HG03442 (cell line): ENCODE results near the gene HORMAD2.

ENCODE experiments used
- ATAC-seq: cut with Tn5 transposase; IDR thresholded peaks from one replicate; pipeline ENCODE4 v1.9.1; 2021; ENCODE audit warnings: mild to moderate bottlenecking, moderate library complexity; ENCODE audit not compliant: unreplicated experiment

The HORMAD2 gene

GRCh38 chr22:30079952-30080533 is at the start of gene HORMAD2:
Gene HORMAD2, plus strand, starts transcription at chr22:30080464. Its CDS starts 13,489 bp downstream, at chr22:30093953.
- ATAC-seq: no peak

DNA sequence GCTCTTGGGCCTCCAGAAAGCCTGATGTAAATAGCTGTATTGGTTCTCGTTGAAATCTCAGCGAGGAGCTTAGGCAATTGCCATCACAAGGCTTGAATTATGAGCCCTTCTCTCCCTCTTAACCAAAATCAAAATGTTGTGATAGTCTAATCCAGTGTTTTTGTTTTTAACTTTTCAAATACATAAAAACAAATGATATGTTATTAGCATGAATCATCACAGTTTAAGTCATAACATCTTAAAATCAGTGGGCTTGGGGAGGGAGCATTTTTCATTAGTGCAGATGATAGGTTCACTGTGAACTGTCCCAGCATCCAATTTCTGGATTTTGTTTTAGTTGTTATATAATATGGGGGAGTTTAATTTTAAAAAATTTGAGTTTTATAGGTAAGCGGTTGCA is 48.9 kb upstream of the HORMAD2 start:
- no peak for ATAC-seq

GRCh38 chr22:30031764-30032455 is 48.4 kb upstream of the HORMAD2 start:
- no peak for ATAC-seq

DNA sequence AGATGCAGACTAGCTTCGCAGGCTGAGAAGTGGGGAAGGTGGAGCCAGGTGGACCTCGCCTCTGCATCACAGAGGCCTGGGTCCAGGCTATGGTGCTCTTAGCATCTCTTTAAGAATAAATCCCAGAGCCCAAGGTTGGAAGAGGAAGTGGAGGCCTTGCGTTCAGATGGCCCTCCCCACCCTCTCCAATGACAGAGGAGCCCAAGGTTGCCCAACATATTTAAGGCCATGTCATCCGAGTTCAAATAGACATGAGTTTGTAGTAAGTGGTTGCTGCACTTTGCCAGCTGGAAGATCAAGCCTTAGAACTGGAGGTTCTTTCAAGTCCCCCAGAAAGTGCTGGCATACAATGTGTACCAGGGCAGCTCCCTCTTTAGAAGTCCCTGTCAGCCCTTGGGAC is 47.1 kb upstream of the HORMAD2 start:
- no peak for ATAC-seq

GRCh38 chr22:30033901-30034300 is 46.4 kb upstream of the HORMAD2 start:
- ATAC-seq: no peak

DNA sequence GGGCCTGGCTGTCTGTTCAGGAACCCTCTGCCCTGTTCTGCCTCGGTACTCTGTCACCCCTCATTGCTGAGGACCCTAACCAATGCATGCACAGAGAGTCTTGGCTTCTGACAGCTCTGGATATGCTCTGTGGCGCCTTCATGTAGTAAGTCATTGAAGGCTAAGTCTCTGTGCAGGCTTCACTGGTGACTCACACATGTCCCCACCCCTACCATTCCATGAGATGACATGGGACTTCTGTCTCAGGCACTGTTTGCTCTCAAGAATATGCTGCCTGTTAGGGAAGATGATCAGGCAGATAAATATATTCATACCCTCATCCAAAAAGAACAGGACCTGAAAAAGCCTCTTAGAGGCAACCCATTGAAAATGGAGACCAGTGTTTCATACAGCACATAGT is 43.6 kb upstream of the HORMAD2 start:
- no peak for ATAC-seq

GRCh38 chr22:30038219-30038618 is 42.0 kb upstream of the HORMAD2 start:
- no peak for ATAC-seq

DNA sequence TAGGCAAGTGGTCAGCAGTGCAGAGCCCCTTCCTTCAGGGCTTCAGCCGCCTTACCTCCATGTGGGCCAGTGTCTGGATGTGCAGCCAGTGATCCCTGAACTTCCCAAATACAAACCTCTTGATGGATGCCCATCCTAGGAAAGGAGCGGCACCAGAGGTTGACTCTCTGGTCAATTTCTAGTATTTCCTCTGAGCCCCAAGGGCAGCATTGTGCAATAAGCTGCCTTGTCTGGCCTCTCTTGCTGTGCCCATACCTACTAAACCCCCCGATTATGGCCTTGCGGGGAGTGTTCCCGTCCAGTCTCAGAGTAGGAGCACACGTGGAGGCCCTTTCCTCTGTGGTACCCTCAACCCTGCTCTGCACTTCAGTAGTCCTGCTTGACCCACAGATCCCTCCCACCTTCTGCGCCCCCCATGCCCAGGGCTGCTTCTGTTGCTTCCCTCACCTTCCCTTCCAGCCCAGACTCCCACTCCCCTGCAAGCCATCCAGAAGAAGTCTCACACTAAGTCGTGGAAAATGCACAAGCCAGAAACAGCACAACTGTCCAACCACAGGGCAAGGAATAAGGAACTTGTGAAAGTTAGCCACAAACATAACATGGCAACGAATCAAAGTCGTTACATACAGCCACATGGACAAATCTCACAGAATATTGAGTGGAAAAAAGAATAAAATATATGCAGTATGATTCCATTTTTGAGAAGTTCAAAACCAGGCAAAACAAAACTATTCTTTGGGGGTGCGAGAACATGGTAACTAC is 39.6 kb upstream of the HORMAD2 start:
- ATAC-seq: no peak

GRCh38 chr22:30041475-30041874 is 38.8 kb upstream of the HORMAD2 start:
- ATAC-seq: no peak

- no peak for ATAC-seq
These were observed 38.4 kb upstream of the HORMAD2 start for GRCh38 chr22:30041881-30042280.

DNA sequence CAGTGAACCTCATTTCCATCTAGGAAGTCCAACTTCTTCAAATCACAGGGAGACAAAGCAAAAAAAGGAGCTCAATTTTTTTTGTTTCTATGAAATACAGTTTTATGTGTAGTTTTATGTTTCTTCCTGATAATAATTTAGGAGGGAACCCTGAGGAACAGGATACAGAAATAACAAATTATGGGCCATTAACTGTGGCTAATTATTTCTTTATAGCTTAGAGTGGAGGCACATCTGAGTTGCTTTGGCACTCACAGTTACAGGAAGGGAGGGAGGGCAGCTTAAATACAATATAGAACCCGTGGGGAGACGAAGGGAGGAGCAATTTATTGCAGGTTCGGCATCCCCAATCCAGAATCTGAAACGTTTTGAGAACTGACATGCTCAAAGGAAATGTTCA is 37.1 kb upstream of the HORMAD2 start:
- no peak for ATAC-seq

- ATAC-seq: no peak
These were observed 35.9 kb upstream of the HORMAD2 start for GRCh38 chr22:30044369-30044768.

DNA sequence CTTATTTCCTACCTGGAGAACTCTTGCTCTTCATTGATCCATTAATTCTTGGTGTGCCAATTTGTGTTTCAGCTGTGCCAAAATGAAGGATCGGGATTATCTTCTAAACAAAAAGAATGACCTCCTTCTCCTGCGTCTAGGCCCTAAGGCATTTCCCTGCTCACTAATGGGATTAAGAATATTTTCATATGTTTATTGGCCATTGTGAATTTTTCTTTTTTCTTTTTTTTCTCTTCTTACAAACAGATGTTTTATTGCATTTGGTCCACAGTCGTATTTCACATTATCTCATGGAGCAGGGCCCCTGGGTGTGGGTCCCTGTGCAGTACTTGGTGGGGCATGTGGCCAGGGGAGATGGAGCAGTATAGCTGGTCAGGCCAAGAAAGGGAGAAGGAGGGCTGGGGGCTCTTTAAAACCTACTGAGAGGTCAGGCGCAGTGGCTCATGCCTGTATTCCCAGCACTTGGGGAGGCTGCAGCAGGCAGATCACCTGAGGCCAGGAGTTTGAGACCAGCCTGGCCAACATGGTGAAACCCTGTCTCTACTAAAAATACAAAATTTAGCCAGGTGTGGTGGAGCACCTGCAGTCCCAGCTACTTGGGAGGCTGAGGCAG is 35.3 kb upstream of the HORMAD2 start:
- no peak for ATAC-seq

GRCh38 chr22:30045494-30045887 is 34.8 kb upstream of the HORMAD2 start:
- ATAC-seq: no peak

DNA sequence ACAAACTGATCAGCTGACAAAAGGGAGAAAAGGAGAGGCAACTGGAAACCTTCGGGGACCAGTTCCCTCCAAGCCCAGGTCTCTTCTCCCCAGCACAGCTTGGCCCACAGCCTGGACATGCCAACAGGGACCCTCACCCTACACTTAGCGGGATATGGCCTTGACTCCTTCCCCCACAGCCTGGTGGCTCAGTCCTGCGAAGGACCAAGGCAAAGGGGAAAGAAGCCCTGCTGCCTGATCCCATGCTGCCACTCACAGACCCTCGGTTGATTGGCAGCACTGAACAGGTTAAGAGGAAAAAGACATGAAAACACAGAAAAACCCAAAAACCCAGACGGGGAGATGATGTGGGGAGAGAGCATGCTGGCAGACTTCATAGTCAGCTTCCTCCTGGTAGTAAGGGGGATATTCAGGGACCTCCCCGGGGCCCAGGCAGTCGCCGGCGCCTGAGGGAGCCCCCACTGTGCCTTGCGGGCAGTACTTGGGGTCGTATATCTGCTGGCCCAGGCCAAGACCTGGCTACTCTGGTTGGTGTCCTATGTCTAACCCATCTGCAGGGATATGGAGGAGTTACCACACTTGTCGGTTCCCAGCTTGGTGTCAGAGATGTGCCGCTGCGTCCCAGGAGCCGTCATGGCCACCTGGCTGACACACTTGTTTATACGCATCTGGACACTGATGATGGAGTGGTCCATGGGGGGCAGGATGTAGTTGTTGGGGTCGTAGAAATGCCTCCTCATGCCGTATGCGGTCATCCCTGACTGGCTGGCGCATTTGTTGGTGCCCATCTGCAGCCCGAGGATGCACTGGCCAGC is 34.2 kb upstream of the HORMAD2 start:
- no peak for ATAC-seq

GRCh38 chr22:30046716-30047363 is 33.4 kb upstream of the HORMAD2 start:
- ATAC-seq: no peak

DNA sequence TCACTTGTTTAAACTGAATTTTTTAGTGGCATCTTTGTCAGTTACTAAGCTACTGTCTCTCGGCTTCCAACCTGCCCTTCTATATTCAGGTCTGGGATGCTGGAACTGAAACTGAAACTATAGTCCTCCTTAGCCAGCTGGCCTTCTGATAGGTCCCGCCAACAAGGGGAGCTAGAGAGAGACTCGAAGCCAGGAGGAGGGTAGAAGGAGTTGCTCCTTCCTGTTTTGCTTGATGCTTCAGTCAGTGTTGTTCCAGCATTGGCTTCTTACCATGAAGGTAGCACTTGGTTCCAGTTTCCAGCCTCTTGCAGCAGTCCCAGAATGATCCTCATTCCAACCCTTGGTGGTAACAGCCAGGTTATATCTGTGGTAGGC is 32.9 kb upstream of the HORMAD2 start:
- ATAC-seq: no peak

GRCh38 chr22:30048681-30049080 is 31.6 kb upstream of the HORMAD2 start:
- no peak for ATAC-seq

DNA sequence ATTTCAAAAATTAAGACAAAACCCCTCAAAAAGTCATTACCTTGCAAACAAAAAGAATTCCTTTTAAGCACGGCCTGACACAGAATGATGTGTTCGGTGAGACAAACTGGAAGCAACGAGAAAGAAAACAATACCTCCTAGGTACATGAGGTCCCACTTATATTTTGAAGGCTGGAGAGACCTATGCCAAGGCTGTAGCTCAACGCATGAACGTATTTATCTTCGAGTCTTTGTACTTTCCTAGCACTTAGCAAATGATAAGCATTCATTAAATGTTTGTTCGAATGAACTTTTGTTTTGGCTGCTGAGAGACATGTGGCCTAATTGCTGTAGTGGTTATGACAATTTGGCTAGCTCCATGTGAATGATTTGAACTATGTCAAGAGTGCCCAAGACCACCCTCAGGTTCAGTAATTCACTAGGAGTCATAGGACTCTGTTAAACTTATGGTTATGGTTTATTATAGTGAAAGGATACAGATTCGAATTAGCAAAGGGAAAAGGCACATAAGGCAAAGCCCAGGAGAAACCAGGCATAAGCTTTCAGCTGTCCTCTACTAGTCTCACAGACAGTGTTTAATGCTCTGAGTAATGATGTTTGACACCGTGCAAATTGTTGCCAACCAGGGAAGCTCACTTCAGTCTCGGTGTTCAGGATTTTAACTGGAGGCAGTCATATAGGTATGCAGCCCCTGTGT is 26.0 kb upstream of the HORMAD2 start:
- no peak for ATAC-seq

GRCh38 chr22:30054764-30055069 is 25.5 kb upstream of the HORMAD2 start:
- ATAC-seq: no peak
